GM10266 (cell line): ENCODE results near the gene NFIB.

Experiments used
- DNase-seq: peaks from one replicate; pipeline ENCODE4 v3.0.0; 2012; ENCODE audit errors: extremely low spot score
- CTCF ChIP-seq: IDR thresholded peaks from 2 replicates; pipeline ENCODE4 v1.5.1; 2012; ENCODE audit warnings: mild to moderate bottlenecking, low read depth; ENCODE audit not compliant: control insufficient read depth, insufficient read depth; ENCODE audit errors: missing control alignments

The NFIB gene

GRCh38 chr9:14277761-14278160, 36.2 kb downstream of the NFIB start:
- no peak for TF ChIP-seq CTCF
- no peak for DNase-seq

GRCh38 chr9:14277244-14277643, 36.7 kb downstream of the NFIB start:
- no peak for DNase-seq
- no peak for TF ChIP-seq CTCF

- DNase-seq: no peak
- no peak for TF ChIP-seq CTCF
Measured at GRCh38 chr9:14275331-14275730, 38.6 kb downstream of the NFIB start.

- no peak for DNase-seq
- TF ChIP-seq CTCF: no peak
Measured at GRCh38 chr9:14273696-14274121, 40.2 kb downstream of the NFIB start.

GRCh38 chr9:14272927-14273528, 40.9 kb downstream of the NFIB start:
- TF ChIP-seq CTCF: no peak
- no peak for DNase-seq

GRCh38 chr9:14271093-14271673, 42.8 kb downstream of the NFIB start:
- no peak for TF ChIP-seq CTCF
- DNase-seq: no peak

- DNase-seq: no peak
Measured at GRCh38 chr9:14270358-14271092, 43.4 kb downstream of the NFIB start.

More at GRCh38 chr9:14270358-14271092, 43.4 kb downstream of the NFIB start:
- no peak for TF ChIP-seq CTCF
